ENCODE measurements around the gene SLC4A4. TPM values are rescaled to one million over a fixed set of nuclear protein-coding genes. Genes with fewer than 3 reads are reported as not detected.

The SLC4A4 gene
- total RNA-seq, 4 donors from 2014 or later = 0.42 to 1.4 (median 0.65) TPM

- no peaks in the 10 kb centered on the region for H3K4me1 ChIP-seq
- H3K27ac ChIP-seq = no peak overlapping the region
- no peaks in the 10 kb centered on the region for H3K27me3 ChIP-seq
- no peak for TF ChIP-seq POLR2A (IDR thresholded peaks at IDR 0.05)
- TF ChIP-seq, protein P1, sequence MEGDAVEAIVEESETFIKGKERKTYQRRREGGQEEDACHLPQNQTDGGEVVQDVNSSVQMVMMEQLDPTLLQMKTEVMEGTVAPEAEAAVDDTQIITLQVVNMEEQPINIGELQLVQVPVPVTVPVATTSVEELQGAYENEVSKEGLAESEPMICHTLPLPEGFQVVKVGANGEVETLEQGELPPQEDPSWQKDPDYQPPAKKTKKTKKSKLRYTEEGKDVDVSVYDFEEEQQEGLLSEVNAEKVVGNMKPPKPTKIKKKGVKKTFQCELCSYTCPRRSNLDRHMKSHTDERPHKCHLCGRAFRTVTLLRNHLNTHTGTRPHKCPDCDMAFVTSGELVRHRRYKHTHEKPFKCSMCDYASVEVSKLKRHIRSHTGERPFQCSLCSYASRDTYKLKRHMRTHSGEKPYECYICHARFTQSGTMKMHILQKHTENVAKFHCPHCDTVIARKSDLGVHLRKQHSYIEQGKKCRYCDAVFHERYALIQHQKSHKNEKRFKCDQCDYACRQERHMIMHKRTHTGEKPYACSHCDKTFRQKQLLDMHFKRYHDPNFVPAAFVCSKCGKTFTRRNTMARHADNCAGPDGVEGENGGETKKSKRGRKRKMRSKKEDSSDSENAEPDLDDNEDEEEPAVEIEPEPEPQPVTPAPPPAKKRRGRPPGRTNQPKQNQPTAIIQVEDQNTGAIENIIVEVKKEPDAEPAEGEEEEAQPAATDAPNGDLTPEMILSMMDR (IDR thresholded peaks at IDR 0.05 in 4 of 5, conservative IDR thresholded peaks at IDR 0.05 in 1 of 5) = no peak
- in situ Hi-C loops (cut with MboI; ENCODE audit: low sequenced_read_pairs in 4 of 4) = no loop called here
- H3K9me3 ChIP-seq = no peaks in the 10 kb centered on the region
- H3K4me3 ChIP-seq = no peak overlapping the region
- ATAC-seq (no peak), DNase-seq (no peak)
- no peaks in the 10 kb centered on the region for H3K36me3 ChIP-seq
- intact Hi-C loops (cut with DNase I; ENCODE audit: low total_unique reads) = no loop called here
These were observed 247.4 kb downstream of the SLC4A4 start for GRCh38 chr4:71586087-71586763.

DNA sequence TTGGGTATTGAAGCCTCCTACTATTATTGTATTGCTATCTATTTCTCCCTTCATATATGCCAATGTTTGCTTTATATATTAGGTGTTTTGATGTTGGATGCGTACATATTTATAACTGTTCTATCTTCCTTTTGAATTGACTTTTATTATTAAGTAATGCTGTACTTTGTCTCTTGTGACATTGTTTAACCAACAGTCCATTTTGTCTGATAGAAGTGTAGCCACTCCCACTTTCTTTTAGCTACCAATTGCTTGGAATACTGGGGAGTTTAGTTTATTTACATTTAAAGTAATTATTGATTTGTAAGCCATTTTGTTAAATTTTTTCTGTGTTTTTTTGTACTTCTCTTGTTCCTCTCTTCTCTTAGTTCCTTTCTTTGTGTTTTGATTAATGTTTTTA is 249.2 kb downstream of the SLC4A4 start:
- intact Hi-C loops (cut with DNase I; ENCODE audit: low total_unique reads) = no loop called here
- in situ Hi-C loops (cut with MboI; ENCODE audit: low sequenced_read_pairs in 4 of 4) = no loop called here
- ATAC-seq = no peak

DNA sequence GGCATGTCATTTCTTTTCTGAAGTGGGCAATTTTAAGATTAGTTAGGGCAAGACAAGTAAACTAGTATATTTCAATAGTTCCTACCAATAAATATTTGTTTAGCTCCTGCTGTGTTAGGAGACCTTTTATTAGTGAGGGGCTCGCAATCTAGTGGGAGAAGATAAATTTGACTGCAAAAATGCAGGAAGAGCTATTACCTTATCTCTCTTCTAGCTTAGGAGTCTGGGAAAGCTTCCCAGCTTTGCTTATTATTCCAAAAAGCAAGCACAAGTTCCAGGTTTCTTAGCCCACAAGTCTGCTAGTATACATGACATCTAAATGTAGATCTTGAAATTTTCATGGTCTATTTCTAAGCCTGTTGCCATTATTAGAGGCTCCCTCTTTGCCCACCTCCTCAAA is 254.0 kb downstream of the SLC4A4 start:
- intact Hi-C loops (cut with DNase I; ENCODE audit: low total_unique reads) = no loop called here
- Histone ChIP-seq H3K4me1 (no peaks in the 10 kb centered on the region), H3K27ac (no peak overlapping the region), H3K4me3 (no peak overlapping the region), H3K27me3 (no peaks in the 10 kb centered on the region), H3K36me3 (no peaks in the 10 kb centered on the region), H3K9me3 (no peaks in the 10 kb centered on the region)
- DNase-seq (no peak), ATAC-seq (no peak)
- TF ChIP-seq, protein P1 (IDR thresholded peaks at IDR 0.05 in 4 of 5, conservative IDR thresholded peaks at IDR 0.05 in 1 of 5) = no peak
- TF ChIP-seq POLR2A (IDR thresholded peaks at IDR 0.05) = no peak
- in situ Hi-C loops (cut with MboI; ENCODE audit: low sequenced_read_pairs in 4 of 4) = no loop called here

More for the DNA sequence above, 249.2 kb downstream of the SLC4A4 start:
- no peak for DNase-seq
- Histone ChIP-seq H3K4me1 (no peaks in the 10 kb centered on the region), H3K27ac (no peak overlapping the region), H3K9me3 (no peaks in the 10 kb centered on the region), H3K36me3 (no peaks in the 10 kb centered on the region), H3K4me3 (no peak overlapping the region), H3K27me3 (no peaks in the 10 kb centered on the region)
- no peak for TF ChIP-seq POLR2A (IDR thresholded peaks at IDR 0.05)
- TF ChIP-seq, protein P1 (IDR thresholded peaks at IDR 0.05 in 4 of 5, conservative IDR thresholded peaks at IDR 0.05 in 1 of 5) = no peak

GRCh38 chr4:71593311-71593710 is 254.5 kb downstream of the SLC4A4 start:
- Histone ChIP-seq H3K27ac (no peak overlapping the region), H3K27me3 (no peaks in the 10 kb centered on the region), H3K36me3 (no peaks in the 10 kb centered on the region), H3K9me3 (no peaks in the 10 kb centered on the region), H3K4me3 (no peak overlapping the region), H3K4me1 (no peaks in the 10 kb centered on the region)
- TF ChIP-seq, protein P1 (IDR thresholded peaks at IDR 0.05 in 4 of 5, conservative IDR thresholded peaks at IDR 0.05 in 1 of 5) = no peak
- TF ChIP-seq POLR2A (IDR thresholded peaks at IDR 0.05) = no peak
- in situ Hi-C loops (cut with MboI; ENCODE audit: low sequenced_read_pairs in 4 of 4) = no loop called here
- ATAC-seq (no peak), DNase-seq (no peak)
- intact Hi-C loops (cut with DNase I; ENCODE audit: low total_unique reads) = no loop called here

Data from gastrocnemius medialis (tissue), 4 donors.